IMR-90 (cell line): ENCODE results near the gene IGFBP5. TPM values are rescaled to one million over a fixed set of nuclear protein-coding genes. Genes with fewer than 3 reads are reported as not detected.

Source experiments
- ATAC-seq: fragments of 200-7000 bp; cut with Tn5 transposase; 2 replicates; pipeline ENCODE4 v1.9.1; 2020; ENCODE audit warnings: low read depth, mild to moderate bottlenecking, moderate library complexity
- BruUV-seq: library from RNA; stranded (reverse); fragments of 400-500 nt; replicated peaks from 2 replicates; lab custom pipeline; 2021; lab: Mats Ljungman, UMichigan
- CTCF ChIA-PET: fragments of 300-600 bp; formaldehyde crosslinking; extraction: SDS; loops from one replicate; lab custom pipeline; 2021; ENCODE audit warnings: antibody characterized with exemption; lab: Yijun Ruan, JAX
- POLR2A ChIA-PET: fragments of 300-600 bp; sonication (Branson Sonifier 250); formaldehyde crosslinking; loops from one replicate; lab custom pipeline; 2022; ENCODE audit warnings: antibody characterized with exemption; ENCODE audit not compliant: unreplicated experiment; lab: Charles Lee
- DNase-seq: peaks from one replicate; pipeline ENCODE4 v3.0.0; 2013
- H2AFZ ChIP-seq: replicated peaks from 2 replicates; pipeline ENCODE3; 2013; ENCODE audit warnings: low read length, mild to moderate bottlenecking; ENCODE audit not compliant: poor library complexity
- H2AK5ac ChIP-seq: 2 replicates; pipeline ENCODE4 v1.6.1; 2013; ENCODE audit warnings: low read depth, low read length, inconsistent platforms
- H2AK9ac ChIP-seq: replicated peaks from 2 replicates; pipeline ENCODE3; 2013; ENCODE audit warnings: mild to moderate bottlenecking, low read depth, low read length, moderate library complexity; ENCODE audit not compliant: poor library complexity
- H2BK120ac ChIP-seq: 2 replicates; pipeline ENCODE4 v1.6.1; 2013; ENCODE audit warnings: low read depth, low read length, inconsistent platforms
- H2BK15ac ChIP-seq: 3 replicates; pipeline ENCODE4 v1.6.1; 2013; ENCODE audit warnings: low read depth, low read length, inconsistent platforms
- H2BK20ac ChIP-seq: 2 replicates; pipeline ENCODE4 v1.6.1; 2013; ENCODE audit warnings: low read depth, mild to moderate bottlenecking, inconsistent platforms, low read length, moderate library complexity
- H2BK5ac ChIP-seq: 2 replicates; pipeline ENCODE4 v1.6.1; 2013; ENCODE audit warnings: mild to moderate bottlenecking, low read depth, low read length, inconsistent platforms; ENCODE audit not compliant: poor library complexity, severe bottlenecking
- H3K14ac ChIP-seq: replicated peaks from 2 replicates; pipeline ENCODE4 v1.6.1; 2013; ENCODE audit warnings: low read depth, low read length, inconsistent platforms
- H3K18ac ChIP-seq: 2 replicates; pipeline ENCODE4 v1.6.1; 2013; ENCODE audit warnings: low read depth, low read length, control low read depth
- H3K23ac ChIP-seq: 2 replicates; pipeline ENCODE4 v1.6.1; 2013; ENCODE audit warnings: low read depth, low read length, inconsistent platforms
- H3K27ac ChIP-seq: 2 replicates; pipeline ENCODE4 v1.5.1; 2013; ENCODE audit warnings: mild to moderate bottlenecking, control low read depth, low read length; ENCODE audit not compliant: insufficient read depth
- H3K27me3 ChIP-seq: 2 replicates; pipeline ENCODE4 v1.6.1; 2013; ENCODE audit warnings: low read length; ENCODE audit not compliant: control insufficient read depth, insufficient read depth
- H3K36me3 ChIP-seq: 2 replicates; pipeline ENCODE4 v1.6.1; 2013; ENCODE audit warnings: low read length, mixed read lengths; ENCODE audit not compliant: control insufficient read depth, insufficient read depth
- H3K4ac ChIP-seq: 2 replicates; pipeline ENCODE4 v1.6.1; 2013; ENCODE audit warnings: low read depth, low read length, inconsistent platforms
- H3K4me1 ChIP-seq: 2 replicates; pipeline ENCODE4 v1.6.1; 2013; ENCODE audit warnings: low read length, mixed read lengths; ENCODE audit not compliant: control insufficient read depth, insufficient read depth
- H3K4me2 ChIP-seq: 2 replicates; pipeline ENCODE4 v1.6.1; 2013; ENCODE audit warnings: low read depth, mild to moderate bottlenecking, control low read depth, low read length, moderate library complexity
- H3K4me3 ChIP-seq: 2 replicates; pipeline ENCODE4 v1.5.1; 2013; ENCODE audit warnings: low read depth, mild to moderate bottlenecking, control low read depth, low read length, moderate library complexity; ENCODE audit not compliant: insufficient read depth
- H3K56ac ChIP-seq: 2 replicates; pipeline ENCODE4 v1.6.1; 2013; ENCODE audit warnings: low read length, inconsistent platforms; ENCODE audit not compliant: insufficient read depth; ENCODE audit errors: extremely low read depth
- H3K79me1 ChIP-seq, 2 experiments: 2 replicates each; pipeline ENCODE4 v1.6.1; 2013; ENCODE audit warnings: low read length in 2 of 2, inconsistent platforms in 1 of 2, low read depth in 1 of 2
- H3K9ac ChIP-seq: 2 replicates; pipeline ENCODE4 v1.6.1; 2013; ENCODE audit warnings: low read depth, low read length, control low read depth
- H3K9me1 ChIP-seq: 2 replicates; pipeline ENCODE4 v1.6.1; 2013; ENCODE audit warnings: low read length, inconsistent platforms; ENCODE audit not compliant: insufficient read depth
- H3K9me3 ChIP-seq: 2 replicates; pipeline ENCODE4 v1.6.1; 2013; ENCODE audit warnings: low read length; ENCODE audit not compliant: control insufficient read depth, insufficient read depth
- H4K20me1 ChIP-seq: 2 replicates; pipeline ENCODE4 v1.6.1; 2013; ENCODE audit warnings: low read length, inconsistent platforms; ENCODE audit not compliant: insufficient read depth
- H4K5ac ChIP-seq: 2 replicates; pipeline ENCODE4 v1.6.1; 2013; ENCODE audit warnings: mild to moderate bottlenecking, low read depth, low read length, control low read depth
- H4K8ac ChIP-seq, 2 experiments: 2 replicates each; pipeline ENCODE4 v1.6.1; 2013; ENCODE audit warnings: low read depth in 2 of 2, low read length in 2 of 2, control low read depth in 1 of 2, inconsistent platforms in 1 of 2
- H4K91ac ChIP-seq: 2 replicates; pipeline ENCODE4 v1.6.1; 2013; ENCODE audit warnings: low read depth, low read length, inconsistent platforms; ENCODE audit not compliant: insufficient read depth
- BHLHE40 ChIP-seq: fragments of 150-350 bp; IDR thresholded peaks from 2 replicates; pipeline ENCODE4 v1.6.1; 2016; ENCODE audit warnings: mild to moderate bottlenecking, low read depth, low read length
- CEBPB ChIP-seq: IDR thresholded peaks from 2 replicates; pipeline ENCODE4 v1.6.1; 2012; ENCODE audit warnings: low read depth, low read length, improper control_type of control experiment
- CHD1 ChIP-seq: IDR thresholded peaks from 2 replicates; pipeline ENCODE4 v1.6.1; 2012; ENCODE audit warnings: low read depth, low read length, improper control_type of control experiment
- ELK1 ChIP-seq: fragments of 150-350 bp; IDR thresholded peaks from 2 replicates; pipeline ENCODE4 v1.6.1; 2016; ENCODE audit warnings: low read depth, mild to moderate bottlenecking, low read length, moderate library complexity, borderline replicate concordance
- FOS ChIP-seq: fragments of 150-350 bp; IDR thresholded peaks from 2 replicates; pipeline ENCODE4 v1.6.1; 2016; ENCODE audit warnings: low read depth, low read length
- MAFK ChIP-seq: IDR thresholded peaks from 2 replicates; pipeline ENCODE4 v1.6.1; 2012; ENCODE audit warnings: low read depth, low read length, improper control_type of control experiment
- MAZ ChIP-seq: IDR thresholded peaks from 2 replicates; pipeline ENCODE4 v1.6.1; 2012; ENCODE audit warnings: low read depth, mild to moderate bottlenecking, low read length, improper control_type of control experiment, moderate library complexity, borderline replicate concordance
- MXI1 ChIP-seq: IDR thresholded peaks from 2 replicates; pipeline ENCODE4 v1.6.1; 2012; ENCODE audit warnings: low read depth, mild to moderate bottlenecking, low read length, moderate library complexity, borderline replicate concordance
- NFE2L2 ChIP-seq: fragments of 150-350 bp; IDR thresholded peaks from 2 replicates; pipeline ENCODE4 v1.6.1; 2016; ENCODE audit warnings: low read depth, mild to moderate bottlenecking, low read length
- POLR2A ChIP-seq: IDR thresholded peaks from 2 replicates; pipeline ENCODE4 v1.6.1; 2012; ENCODE audit warnings: mild to moderate bottlenecking, low read depth, low read length
- RAD21 ChIP-seq: IDR thresholded peaks from 2 replicates; pipeline ENCODE4 v1.6.1; 2012; ENCODE audit warnings: low read length, improper control_type of control experiment
- RCOR1 ChIP-seq: IDR thresholded peaks from 2 replicates; pipeline ENCODE4 v1.6.1; 2012; ENCODE audit warnings: mild to moderate bottlenecking, low read length, improper control_type of control experiment; ENCODE audit not compliant: insufficient replicate concordance
- RFX5 ChIP-seq: IDR thresholded peaks from 2 replicates; pipeline ENCODE4 v1.8.0; 2012; ENCODE audit warnings: low read depth, mild to moderate bottlenecking, low read length, moderate library complexity
- SMC3 ChIP-seq: fragments of 150-350 bp; IDR thresholded peaks from 2 replicates; pipeline ENCODE4 v1.6.1; 2016; ENCODE audit warnings: low read depth, mild to moderate bottlenecking, antibody characterized with exemption, low read length, moderate library complexity
- WGBS, 2 experiments: methylation state at CpG; one replicate each; pipeline versions ENCODE4 v1.1.5 to v1.1.7; 2013; ENCODE audit warnings: missing lambda C conversion rate in 2 of 2; ENCODE audit not compliant: insufficient read length in 1 of 2; ENCODE audit errors: extremely low coverage in 2 of 2; 5-methylcytosine and 5-hydroxymethylcytosine counted together
- dilution Hi-C: fragments of 300-500 bp; cut with HindIII; formaldehyde crosslinking; loops from one replicate; pipeline ENCODE4 v1.14.3; 2018; ENCODE audit warnings: low sequenced_read_pairs; ENCODE audit not compliant: unreplicated experiment
- in situ Hi-C: fragments of 300-500 bp; cut with MboI; formaldehyde crosslinking; loops from 3 replicates; pipeline ENCODE4 v1.14.3; 2019; ENCODE audit warnings: low sequenced_read_pairs, inconsistent platforms, mixed read lengths
- intact Hi-C: fragments of 100-400 bp; cut with micrococcal nuclease; formaldehyde crosslinking; loops from 2 replicates; pipeline ENCODE4 v1.10.0; 2022
- polyA plus RNA-seq, 3 experiments: library from polyadenylated mRNA; depleted of rRNA; stranded (reverse); fragments of >200 nt; gene quantifications; 2 replicates each; pipeline ENCODE4 v1.2.3, GENCODE V29; 2012; ENCODE audit warnings: low replicate concordance in 1 of 3
- total RNA-seq: library from RNA; depleted of rRNA; stranded (reverse); fragments of >200 nt; gene quantifications from 2 replicates; pipeline ENCODE4 v1.2.3, GENCODE V29; 2012
- TF ChIP-seq, protein P1 (sequence below): fragments of 150-350 bp; IDR thresholded peaks from 2 replicates; pipeline ENCODE4 v1.6.1; 2017; ENCODE audit warnings: mild to moderate bottlenecking, antibody characterized with exemption, low read length, low read depth

The IGFBP5 gene
- total and polyA plus RNA-seq, 2 of the 4 experiments (the other 2 are of a cell fraction) = 392 to 1,339 TPM

GRCh38 chr2:216737676-216738075 lies 42.3 kb upstream of the IGFBP5 start:
- Histone ChIP-seq H4K91ac (no peak overlapping the region), H2BK5ac (no peak overlapping the region), H3K9ac (no peak overlapping the region), H2BK120ac (no peak overlapping the region), H4K5ac (no peak overlapping the region), H3K4ac (no peak overlapping the region), H3K27me3 (peaks cover 4% of the 10 kb centered on the region; the same call in 1 of the 2 replicates), H4K8ac (no peak overlapping the region), H2BK20ac (no peak overlapping the region), H3K4me1 (peaks cover 30% of the 10 kb centered on the region), H2AK5ac (no peak overlapping the region), H3K9me1 (peaks cover 17% of the 10 kb centered on the region), H2AK9ac (no peak overlapping the region), H2AFZ (no peak overlapping the region), H3K4me3 (no peak overlapping the region), H3K4me2 (no peak overlapping the region), H3K18ac (no peak overlapping the region), H3K36me3 (no peaks in the 10 kb centered on the region), H2BK15ac (no peak overlapping the region), H3K14ac (no peak overlapping the region), H3K79me1 (no peaks in the 10 kb centered on the region), H3K27ac (no peak overlapping the region), H3K23ac (no peak overlapping the region), H4K20me1 (no peaks in the 10 kb centered on the region), H3K56ac (no peak overlapping the region), H3K9me3 (no peaks in the 10 kb centered on the region)
- ATAC-seq = no peak
- POLR2A ChIA-PET = interaction anchor here (1.3 kb wide), 1 partner anchor 42 kb away, joined by 3 read pairs; the partner anchor contains the start of gene IGFBP5
- no TSS peak for BruUV-seq
- intact Hi-C loops (no loop called here), in situ Hi-C loops (no loop called here), dilution Hi-C loops (no loop called here)
- TF ChIP-seq NFE2L2 = no peak
- TF ChIP-seq RAD21 = no peak
- no peak for TF ChIP-seq FOS
- no peak for TF ChIP-seq MXI1
- TF ChIP-seq RCOR1 = no peak
- TF ChIP-seq MAZ = no peak
- TF ChIP-seq SMC3 = no peak
- TF ChIP-seq, protein P1, sequence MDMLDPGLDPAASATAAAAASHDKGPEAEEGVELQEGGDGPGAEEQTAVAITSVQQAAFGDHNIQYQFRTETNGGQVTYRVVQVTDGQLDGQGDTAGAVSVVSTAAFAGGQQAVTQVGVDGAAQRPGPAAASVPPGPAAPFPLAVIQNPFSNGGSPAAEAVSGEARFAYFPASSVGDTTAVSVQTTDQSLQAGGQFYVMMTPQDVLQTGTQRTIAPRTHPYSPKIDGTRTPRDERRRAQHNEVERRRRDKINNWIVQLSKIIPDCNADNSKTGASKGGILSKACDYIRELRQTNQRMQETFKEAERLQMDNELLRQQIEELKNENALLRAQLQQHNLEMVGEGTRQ = no peak
- TF ChIP-seq BHLHE40 = no peak
- no peak for TF ChIP-seq CHD1
- TF ChIP-seq RFX5 = no peak
- TF ChIP-seq CEBPB = no peak
- no peak for TF ChIP-seq ELK1
- no peak for TF ChIP-seq POLR2A
- no peak for TF ChIP-seq MAFK
- CTCF ChIA-PET = no interaction called here
- DNase-seq = no peak
- WGBS, 2 experiments = no CpG with 5 or more reads among the region's 4 CpGs
